H1 (cell line): ENCODE measurements around the gene CDK12.

Source experiments
- POLR2AphosphoS5 ChIP-seq: IDR thresholded peaks from 2 replicates; pipeline ENCODE4 v1.6.1; 2011; ENCODE audit warnings: low read depth, low read length
- RAD21 ChIP-seq, 2 experiments: IDR thresholded peaks in 1 of 2; conservative IDR thresholded peaks in 1 of 2; 2 replicates each; pipeline ENCODE4 v1.6.1; 2011; ENCODE audit warnings: low read depth in 2 of 2, low read length in 2 of 2, improper control_type of control experiment in 1 of 2, inconsistent platforms in 1 of 2, mild to moderate bottlenecking in 1 of 2, moderate library complexity in 1 of 2
- TBP ChIP-seq: IDR thresholded peaks from 2 replicates; pipeline ENCODE4 v1.6.1; 2011; ENCODE audit warnings: low read depth, low read length, improper control_type of control experiment
- ZNF274 ChIP-seq: IDR thresholded peaks from 2 replicates; pipeline ENCODE4 v1.7.0; 2012; ENCODE audit warnings: low read length, borderline replicate concordance; ENCODE audit errors: extremely low read depth
- TF ChIP-seq, protein P1 (sequence below), 3 experiments: IDR thresholded peaks; 1 replicate in 2 of 3; 2 replicates in 1 of 3; pipeline versions ENCODE4 v1.5.1 to v1.6.1; 2011; ENCODE audit warnings: low read length in 3 of 3, mild to moderate bottlenecking in 3 of 3, inconsistent platforms in 2 of 3, low read depth in 1 of 3, moderate library complexity in 1 of 3; ENCODE audit not compliant: insufficient read depth in 1 of 3; ENCODE audit errors: control extremely low read depth in 1 of 3

DNA sequence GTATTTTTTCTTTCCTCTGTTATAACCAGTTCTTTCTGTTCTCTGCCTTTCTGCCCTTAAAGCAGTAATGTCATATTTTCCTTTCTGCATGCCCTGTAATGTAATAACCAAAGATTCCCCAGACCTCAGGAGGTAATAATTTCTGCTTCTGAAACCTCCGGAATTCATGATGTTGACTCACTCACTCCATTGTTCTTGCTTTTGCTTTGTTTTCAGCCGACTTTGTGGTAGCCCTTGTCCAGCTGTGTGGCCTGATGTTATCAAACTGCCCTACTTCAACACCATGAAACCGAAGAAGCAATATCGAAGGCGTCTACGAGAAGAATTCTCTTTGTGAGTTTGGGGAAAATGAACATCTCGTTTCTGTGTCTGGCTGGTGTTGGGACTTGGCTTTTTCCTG is 55.9 kb downstream of the CDK12 start:
- TF ChIP-seq, protein P1, sequence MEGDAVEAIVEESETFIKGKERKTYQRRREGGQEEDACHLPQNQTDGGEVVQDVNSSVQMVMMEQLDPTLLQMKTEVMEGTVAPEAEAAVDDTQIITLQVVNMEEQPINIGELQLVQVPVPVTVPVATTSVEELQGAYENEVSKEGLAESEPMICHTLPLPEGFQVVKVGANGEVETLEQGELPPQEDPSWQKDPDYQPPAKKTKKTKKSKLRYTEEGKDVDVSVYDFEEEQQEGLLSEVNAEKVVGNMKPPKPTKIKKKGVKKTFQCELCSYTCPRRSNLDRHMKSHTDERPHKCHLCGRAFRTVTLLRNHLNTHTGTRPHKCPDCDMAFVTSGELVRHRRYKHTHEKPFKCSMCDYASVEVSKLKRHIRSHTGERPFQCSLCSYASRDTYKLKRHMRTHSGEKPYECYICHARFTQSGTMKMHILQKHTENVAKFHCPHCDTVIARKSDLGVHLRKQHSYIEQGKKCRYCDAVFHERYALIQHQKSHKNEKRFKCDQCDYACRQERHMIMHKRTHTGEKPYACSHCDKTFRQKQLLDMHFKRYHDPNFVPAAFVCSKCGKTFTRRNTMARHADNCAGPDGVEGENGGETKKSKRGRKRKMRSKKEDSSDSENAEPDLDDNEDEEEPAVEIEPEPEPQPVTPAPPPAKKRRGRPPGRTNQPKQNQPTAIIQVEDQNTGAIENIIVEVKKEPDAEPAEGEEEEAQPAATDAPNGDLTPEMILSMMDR (IDR thresholded peaks at IDR 0.05; ENCODE audit: control extremely low read depth in 1 of 3, insufficient read depth in 1 of 3, low read depth in 1 of 3, low read length in 3 of 3), result no peak
- TF ChIP-seq TBP (no peak), RAD21 (IDR thresholded peaks at IDR 0.05 in 1 of 2, conservative IDR thresholded peaks at IDR 0.05 in 1 of 2; ENCODE audit: low read depth in 2 of 2, low read length in 2 of 2) (no peak), ZNF274 (no peak), POLR2AphosphoS5 (no peak)
